Pulmonary artery endothelial cell (primary cell): ENCODE measurements around the gene CAMSAP3. TPM values are rescaled to one million over a fixed set of nuclear protein-coding genes. Genes with fewer than 3 reads are reported as not detected.

Experiments
- DNase-seq: peaks from one replicate; pipeline ENCODE4 v3.0.0-alpha.2; 2011; ENCODE audit warnings: low read depth, low spot score
- total RNA-seq: library from RNA; depleted of rRNA; stranded (reverse); fragments of >200 nt; gene quantifications from 2 replicates; pipeline ENCODE4 v1.2.3, GENCODE V29; 2014

The CAMSAP3 gene
- total RNA-seq, 1 donor from 2014 or later = 0.13 TPM

GRCh38 chr19:7648265-7649014, 52.8 kb downstream of the CAMSAP3 start:
- DNase-seq = no peak

- DNase-seq = no peak
These were observed 54.5 kb downstream of the CAMSAP3 start for GRCh38 chr19:7650148-7650547.

GRCh38 chr19:7652061-7652641, 56.5 kb downstream of the CAMSAP3 start:
- DNase-seq = no peak

- no peak for DNase-seq
These were observed 58.7 kb downstream of the CAMSAP3 start for GRCh38 chr19:7654401-7654800.

- DNase-seq = no peak
These were observed 59.9 kb downstream of the CAMSAP3 start for GRCh38 chr19:7655581-7655980.

GRCh38 chr19:7657131-7657751, 61.6 kb downstream of the CAMSAP3 start:
- no peak for DNase-seq

- DNase-seq = no peak
These were observed 62.6 kb downstream of the CAMSAP3 start for GRCh38 chr19:7658219-7658686.

- no peak for DNase-seq
These were observed 66.3 kb downstream of the CAMSAP3 start for GRCh38 chr19:7661744-7662538.

GRCh38 chr19:7662657-7663056, 67.0 kb downstream of the CAMSAP3 start:
- no peak for DNase-seq

- DNase-seq = no peak
These were observed 68.0 kb downstream of the CAMSAP3 start for GRCh38 chr19:7663706-7664105.

GRCh38 chr19:7665076-7665475, 69.4 kb downstream of the CAMSAP3 start:
- DNase-seq = no peak

Other genes starting within 250 kb of the CAMSAP3 start
- gene ARHGEF18, start 246.9 kb upstream of the CAMSAP3 start, total RNA-seq = 28.3 and 40.8 TPM in 2 replicates
- 0.46 and 1.9 TPM in 2 replicates for gene PEX11G, start 106.8 kb upstream of the CAMSAP3 start, total RNA-seq
- gene ZNF358, start 79.8 kb upstream of the CAMSAP3 start, total RNA-seq = 11.7 and 16.0 TPM in 2 replicates
- 3.8 and 6.2 TPM in 2 replicates for gene MCOLN1, start 73.2 kb upstream of the CAMSAP3 start, total RNA-seq
- gene PNPLA6, start 60.1 kb upstream of the CAMSAP3 start, total RNA-seq = 82.8 and 106 TPM in 2 replicates
- gene XAB2, start 33.7 kb downstream of the CAMSAP3 start, total RNA-seq = 23.9 and 30.6 TPM in 2 replicates
- gene PET100, start 33.9 kb downstream of the CAMSAP3 start, total RNA-seq = 19.3 and 28.9 TPM in 2 replicates
- not detected in 2 replicates for gene PCP2, start 37.9 kb downstream of the CAMSAP3 start, total RNA-seq
- gene STXBP2, start 41.2 kb downstream of the CAMSAP3 start, total RNA-seq = 29.5 and 30.9 TPM in 2 replicates
- gene RETN, start 73.2 kb downstream of the CAMSAP3 start, total RNA-seq = not detected in 2 replicates
- gene MCEMP1, start 81.2 kb downstream of the CAMSAP3 start, total RNA-seq = not detected in 2 replicates
- 121 and 191 TPM in 2 replicates for gene TRAPPC5, start 85.0 kb downstream of the CAMSAP3 start, total RNA-seq
- not detected in 2 replicates for gene FCER2, start 106.3 kb downstream of the CAMSAP3 start, total RNA-seq
- gene CLEC4G, start 136.2 kb downstream of the CAMSAP3 start, total RNA-seq = not detected in 2 replicates
- not detected in 2 replicates for gene CD209, start 151.7 kb downstream of the CAMSAP3 start, total RNA-seq
- gene CLEC4M, start 167.4 kb downstream of the CAMSAP3 start, total RNA-seq = 0.07 and 0.21 TPM in 2 replicates
- 11.7 and 13.9 TPM in 2 replicates for gene EVI5L, start 234.4 kb downstream of the CAMSAP3 start, total RNA-seq